Measurements from ENCODE around the gene GRK1.

Gene GRK1

GRCh38 chr13:113731192-113732175 lies 64.5 kb downstream of the GRK1 start:
- no peak for DNase-seq

GRCh38 chr13:113732176-113732960 lies 65.3 kb downstream of the GRK1 start:
- no peak for DNase-seq

GRCh38 chr13:113732961-113733950 lies 66.2 kb downstream of the GRK1 start:
- no peak for DNase-seq

GRCh38 chr13:113734099-113734825 lies 67.2 kb downstream of the GRK1 start:
- DNase-seq, result no peak

- DNase-seq, result no peak
These were observed 67.8 kb downstream of the GRK1 start for GRCh38 chr13:113734826-113735125.

GRCh38 chr13:113735194-113735593 lies 68.2 kb downstream of the GRK1 start:
- DNase-seq, result no peak

GRCh38 chr13:113735750-113736149 lies 68.7 kb downstream of the GRK1 start:
- no peak for DNase-seq

- no peak for DNase-seq
These were observed 69.3 kb downstream of the GRK1 start for GRCh38 chr13:113736258-113736731.

- no peak for DNase-seq
These were observed 70.8 kb downstream of the GRK1 start for GRCh38 chr13:113737803-113738202.

- no peak for DNase-seq
These were observed 72.7 kb downstream of the GRK1 start for GRCh38 chr13:113739527-113740285.

- no peak for DNase-seq
These were observed 73.2 kb downstream of the GRK1 start for GRCh38 chr13:113740286-113740556.

- no peak for DNase-seq
These were observed 73.6 kb downstream of the GRK1 start for GRCh38 chr13:113740661-113741060.

GRCh38 chr13:113741191-113741668 lies 74.2 kb downstream of the GRK1 start:
- DNase-seq, result peak; percentile 43

GRCh38 chr13:113742000-113742441 lies 75.0 kb downstream of the GRK1 start:
- DNase-seq, result no peak

GRCh38 chr13:113742445-113743120 lies 75.6 kb downstream of the GRK1 start:
- DNase-seq, result no peak

GRCh38 chr13:113743366-113744195 lies 76.6 kb downstream of the GRK1 start:
- DNase-seq, result no peak

- no peak for DNase-seq
These were observed 77.4 kb downstream of the GRK1 start for GRCh38 chr13:113744197-113745000.

GRCh38 chr13:113745059-113745458 lies 78.0 kb downstream of the GRK1 start:
- no peak for DNase-seq

All from KG1 (cell line).